Stimulated activated CD8-positive, alpha-beta memory T cell treated with anti-CD3 and anti-CD28 coated beads, Interleukin-4, amount 100 ng/mL, for 1 hour (primary cell): ENCODE measurements around the gene NFATC3.

Source experiments
- DNase-seq, 2 donors: peaks; one replicate each; pipeline ENCODE4 v3.0.0-alpha.2; 2020; ENCODE audit warnings: low read depth in 2 of 2, low spot score in 1 of 2

NFATC3 gene

GRCh38 chr16:68072038-68072695 lies 13.0 kb upstream of the NFATC3 start:
- no peak for DNase-seq

DNA sequence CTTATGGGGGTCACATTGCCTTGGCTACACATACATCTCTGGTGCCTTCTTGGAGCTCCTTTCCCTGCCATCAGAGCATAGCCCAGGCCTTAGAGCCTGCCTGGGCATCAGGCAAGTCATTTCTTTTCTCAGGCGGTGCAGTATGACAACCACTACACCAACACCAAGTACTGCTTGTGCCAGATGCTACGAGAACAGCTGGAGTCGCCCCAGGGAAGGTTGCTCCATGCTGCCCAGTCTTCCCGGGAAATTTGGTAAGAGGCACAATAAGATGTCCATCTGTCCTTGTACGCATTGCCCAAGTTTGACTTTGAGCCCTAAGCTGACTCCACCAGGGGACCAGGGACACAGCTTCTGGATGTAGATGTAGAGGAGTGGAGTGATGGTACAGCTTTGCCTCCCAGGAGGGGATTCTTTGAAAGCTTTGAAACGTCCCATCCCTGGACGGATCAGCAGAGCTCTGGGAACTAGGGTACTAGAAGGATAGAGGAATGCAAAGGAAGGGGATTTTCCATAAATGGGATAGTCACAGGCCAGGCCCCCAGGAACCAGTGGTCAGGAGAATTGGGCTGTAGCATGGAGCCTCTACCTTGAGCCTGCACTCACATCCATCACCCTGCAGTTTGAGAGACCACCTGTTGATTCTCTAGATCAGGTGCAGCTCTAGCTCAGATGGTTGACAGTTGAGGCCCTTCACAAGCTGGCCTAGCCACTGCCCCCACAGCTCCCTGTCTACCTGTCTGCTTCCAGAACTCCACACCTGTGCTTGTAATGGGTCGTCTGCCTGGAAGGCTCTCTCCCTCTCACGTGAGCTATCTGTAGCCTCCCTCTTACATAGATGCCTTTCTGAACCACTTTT lies 11.0 kb upstream of the NFATC3 start:
- no peak for DNase-seq

DNA sequence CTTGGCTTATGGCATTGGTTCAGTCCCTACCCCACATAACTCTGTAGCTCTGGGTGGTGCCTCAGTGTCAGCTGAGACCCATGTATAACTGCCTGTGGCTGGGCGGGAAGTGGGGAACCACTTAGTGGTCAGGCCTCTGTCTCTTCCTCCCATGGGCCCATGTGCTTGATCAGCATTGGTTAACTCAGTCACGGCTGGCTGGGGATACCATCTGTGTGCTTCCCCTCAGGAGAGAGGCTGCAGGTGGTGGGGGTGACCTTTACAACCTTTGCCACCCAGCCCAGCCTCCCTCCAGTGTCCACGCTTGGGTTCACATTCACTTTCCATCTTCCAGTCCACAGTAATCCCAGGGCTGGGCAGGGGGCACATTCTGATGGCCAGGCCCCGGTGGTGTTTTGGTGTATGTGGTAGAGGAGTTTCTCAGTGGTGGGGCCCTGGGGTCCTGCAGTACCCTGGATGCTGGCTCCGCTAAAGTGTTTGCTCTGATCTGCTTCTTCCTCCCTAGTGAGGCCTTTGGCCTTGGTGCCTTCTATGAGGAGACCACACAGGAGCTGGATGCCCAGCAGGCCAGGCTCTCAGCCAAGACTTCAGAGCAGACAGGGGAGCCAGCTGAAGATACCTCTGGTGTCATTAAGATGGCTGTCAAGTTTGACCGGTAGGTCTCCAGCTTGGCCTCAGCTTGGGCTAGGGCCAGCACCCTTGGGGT lies 10.2 kb upstream of the NFATC3 start:
- peak in 1 of 2 donors; percentile 53 for DNase-seq

GRCh38 chr16:68075980-68076379 lies 9.2 kb upstream of the NFATC3 start:
- no peak for DNase-seq

- DNase-seq: no peak
Observed at GRCh38 chr16:68076560-68076959, 8.6 kb upstream of the NFATC3 start.

- no peak for DNase-seq
Observed at GRCh38 chr16:68077866-68078700, 7.1 kb upstream of the NFATC3 start.

DNA sequence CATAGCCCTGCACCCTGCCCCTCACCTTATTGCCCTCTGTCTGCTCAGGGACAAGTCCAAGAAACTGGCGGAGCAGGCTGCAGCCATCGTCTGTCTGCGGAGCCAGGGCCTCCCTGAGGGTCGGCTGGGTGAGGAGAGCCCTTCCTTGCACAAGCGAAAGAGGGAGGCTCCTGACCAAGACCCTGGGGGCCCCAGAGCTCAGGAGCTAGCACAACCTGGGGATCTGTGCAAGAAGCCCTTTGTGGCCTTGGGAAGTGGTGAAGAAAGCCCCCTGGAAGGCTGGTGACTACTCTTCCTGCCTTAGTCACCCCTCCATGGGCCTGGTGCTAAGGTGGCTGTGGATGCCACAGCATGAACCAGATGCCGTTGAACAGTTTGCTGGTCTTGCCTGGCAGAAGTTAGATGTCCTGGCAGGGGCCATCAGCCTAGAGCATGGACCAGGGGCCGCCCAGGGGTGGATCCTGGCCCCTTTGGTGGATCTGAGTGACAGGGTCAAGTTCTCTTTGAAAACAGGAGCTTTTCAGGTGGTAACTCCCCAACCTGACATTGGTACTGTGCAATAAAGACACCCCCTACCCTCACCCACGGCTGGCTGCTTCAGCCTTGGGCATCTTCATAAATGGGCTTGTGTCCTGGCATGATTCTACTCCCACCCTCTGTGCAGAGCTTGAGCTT lies 6.3 kb upstream of the NFATC3 start:
- no peak for DNase-seq

- DNase-seq: no peak
Observed at GRCh38 chr16:68079376-68079625, 5.9 kb upstream of the NFATC3 start.

DNA sequence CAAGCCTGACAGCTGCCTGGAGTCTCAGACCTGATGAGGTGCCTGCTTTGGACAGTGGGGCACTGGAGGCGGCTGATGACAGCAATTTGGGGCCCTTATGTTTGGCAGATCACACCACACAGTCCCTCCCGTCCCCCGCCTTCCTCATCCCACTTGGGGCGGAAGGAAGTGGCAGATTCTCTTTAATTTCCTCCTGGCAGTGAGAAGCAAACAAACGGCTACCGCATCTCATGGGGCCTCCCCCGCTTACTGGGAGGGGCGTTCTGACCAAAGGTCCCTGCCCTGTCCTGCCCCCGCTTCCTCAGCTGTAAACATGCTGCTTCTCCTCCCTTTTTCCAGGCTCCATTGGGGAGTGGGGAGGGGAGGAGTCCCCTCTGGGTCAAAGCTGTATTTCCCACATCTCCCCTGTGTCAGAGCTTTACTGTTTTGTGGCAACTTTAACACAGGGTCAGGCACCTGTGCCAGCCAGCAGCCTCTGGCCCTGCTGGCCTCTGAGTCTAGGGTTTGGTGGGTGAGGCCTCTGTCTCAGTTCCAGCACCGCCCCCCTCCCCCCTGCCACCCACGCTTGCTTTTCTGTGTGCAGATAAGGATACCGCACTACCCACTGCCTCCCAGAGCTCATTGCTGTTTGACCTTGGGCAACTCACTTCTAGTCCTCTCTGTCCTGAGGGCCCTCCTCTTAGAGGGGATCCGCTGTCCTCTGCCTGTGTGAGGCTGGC lies 5.4 kb upstream of the NFATC3 start:
- peak; percentile 41 to 62 for DNase-seq

GRCh38 chr16:68081861-68082628 lies 3.1 kb upstream of the NFATC3 start:
- no peak for DNase-seq

DNA sequence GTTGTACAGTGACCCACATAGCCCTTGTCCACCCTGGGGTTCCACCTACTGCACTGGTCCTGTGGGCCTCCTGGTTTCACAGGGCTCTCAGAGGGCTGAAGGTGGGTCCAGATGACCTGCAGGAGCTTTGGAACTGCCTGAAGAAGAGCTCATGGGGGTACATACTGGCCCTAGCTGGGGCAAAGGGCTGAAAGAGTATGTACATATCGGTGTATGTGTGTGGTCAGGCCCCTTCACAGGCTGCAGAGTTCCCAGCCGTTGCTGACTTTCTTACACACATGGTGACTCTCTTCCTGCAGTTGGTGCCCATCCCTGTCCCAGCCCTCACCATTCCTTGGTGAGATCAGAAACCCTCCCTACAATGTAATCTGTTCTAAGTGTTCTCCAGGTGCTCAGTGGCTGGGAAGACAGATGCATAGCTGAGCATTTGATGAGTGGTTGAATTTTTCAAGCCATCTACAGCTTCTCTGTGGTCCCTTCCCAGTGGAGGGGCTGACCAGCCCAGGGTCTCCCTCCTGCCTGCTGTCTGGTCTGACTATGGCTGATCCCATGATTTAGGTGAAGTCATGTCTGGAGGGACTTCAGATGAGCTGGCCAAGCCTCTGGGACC lies 2.4 kb upstream of the NFATC3 start:
- DNase-seq: no peak

GRCh38 chr16:68083239-68083781 lies 1.9 kb upstream of the NFATC3 start:
- DNase-seq: no peak

GRCh38 chr16:68083861-68084503 lies 1.2 kb upstream of the NFATC3 start:
- DNase-seq: no peak

GRCh38 chr16:68084504-68085258 lies 489 bp upstream of the NFATC3 start:
- DNase-seq: peak; percentile 57 to 74

DNA sequence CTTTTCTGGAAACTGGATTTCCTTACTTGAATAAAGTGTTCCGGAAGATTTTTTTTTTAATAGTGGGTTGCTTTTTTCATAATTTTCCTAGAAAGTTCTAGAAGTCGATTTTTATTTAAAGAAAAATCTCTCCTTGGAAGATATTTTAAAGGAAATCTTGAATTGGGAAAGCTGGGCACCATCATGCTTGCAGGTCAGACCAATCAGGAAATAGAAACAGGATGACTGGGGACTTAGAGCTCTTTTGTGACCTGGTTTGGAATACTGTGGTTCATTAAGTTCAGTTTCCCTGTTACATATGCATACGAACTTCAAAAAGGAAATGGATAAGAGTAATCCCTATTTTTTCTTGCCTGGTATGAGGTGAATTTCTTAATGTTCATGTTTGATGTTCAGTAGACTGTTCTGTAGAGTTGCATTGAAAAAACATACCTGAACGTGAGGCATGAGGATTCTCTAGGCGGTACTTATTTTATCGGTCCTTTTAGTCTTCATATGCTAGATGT lies 1.2 kb downstream of the NFATC3 start:
- DNase-seq: no peak

DNA sequence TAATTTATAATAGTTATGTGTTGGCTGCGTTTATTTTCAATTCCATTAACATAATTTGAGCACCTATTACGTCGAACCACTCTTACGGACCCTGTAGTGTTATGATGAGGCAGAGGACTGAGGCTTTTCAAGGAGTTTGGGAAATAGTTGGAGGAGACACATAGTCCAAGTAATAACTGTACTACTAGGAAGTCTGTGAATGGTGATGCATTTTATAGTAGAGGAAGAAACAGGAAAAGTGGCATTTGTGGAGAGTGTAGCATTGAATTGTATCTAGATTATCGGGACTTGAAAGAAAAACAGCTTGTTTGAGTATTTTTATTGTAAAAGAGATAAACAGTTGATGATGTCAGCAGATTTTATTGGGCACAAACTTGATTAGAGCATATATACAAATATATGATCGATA lies 1.7 kb downstream of the NFATC3 start:
- no peak for DNase-seq

- DNase-seq: no peak
Observed at GRCh38 chr16:68087688-68088087, 2.5 kb downstream of the NFATC3 start.
